ENCODE measurements around the gene ENKD1. TPM values are rescaled to one million over a fixed set of nuclear protein-coding genes. Genes with fewer than 3 reads are reported as not detected.

ENKD1 gene
- total RNA-seq, 2 donors from 2014 or later: 9.2 to 12.3 TPM

GRCh38 chr16:67673712-67674580 lies 7.4 kb upstream of the ENKD1 start:
- TF ChIP-seq CTCF (IDR thresholded peaks at IDR 0.05): no peak
- no peak overlapping the region for H3K4me3 ChIP-seq
- peaks cover 0 to 29% of the 10 kb centered on the region in 2 donors for H3K4me1 ChIP-seq
- no peaks in the 10 kb centered on the region for H3K36me3 ChIP-seq
- no peaks in the 10 kb centered on the region for H3K9me3 ChIP-seq
- H3K27me3 ChIP-seq: no peaks in the 10 kb centered on the region
- DNase-seq (ENCODE audit: low spot score): peak; percentile 83
- peak overlapping the region; percentile 59 to 72 for H3K27ac ChIP-seq

GRCh38 chr16:67672739-67673662 lies 6.5 kb upstream of the ENKD1 start:
- H3K4me1 ChIP-seq: peaks cover 0 to 32% of the 10 kb centered on the region in 2 donors
- H3K36me3 ChIP-seq: no peaks in the 10 kb centered on the region
- no peaks in the 10 kb centered on the region for H3K9me3 ChIP-seq
- peak; percentile 84 for DNase-seq (ENCODE audit: low spot score)
- TF ChIP-seq CTCF (IDR thresholded peaks at IDR 0.05): peak; percentile 45 to 78
- no peaks in the 10 kb centered on the region for H3K27me3 ChIP-seq
- no peak overlapping the region for H3K4me3 ChIP-seq
- peak overlapping the region; percentile 59 to 72 for H3K27ac ChIP-seq

GRCh38 chr16:67672306-67672705 lies 5.8 kb upstream of the ENKD1 start:
- H3K36me3 ChIP-seq: no peaks in the 10 kb centered on the region
- no peak overlapping the region for H3K27ac ChIP-seq
- no peak for DNase-seq (ENCODE audit: low spot score)
- H3K4me1 ChIP-seq: peaks cover 0 to 39% of the 10 kb centered on the region in 2 donors
- no peaks in the 10 kb centered on the region for H3K9me3 ChIP-seq
- H3K4me3 ChIP-seq: no peak overlapping the region
- no peak for TF ChIP-seq CTCF (IDR thresholded peaks at IDR 0.05)
- no peaks in the 10 kb centered on the region for H3K27me3 ChIP-seq

- DNase-seq (ENCODE audit: low spot score): no peak
- Histone ChIP-seq H3K9me3 (no peaks in the 10 kb centered on the region), H3K27me3 (no peaks in the 10 kb centered on the region), H3K4me1 (peaks cover 0 to 52% of the 10 kb centered on the region in 2 donors), H3K4me3 (no peak overlapping the region), H3K27ac (no peak overlapping the region), H3K36me3 (no peaks in the 10 kb centered on the region)
- no peak for TF ChIP-seq CTCF (IDR thresholded peaks at IDR 0.05)
These were observed 3.0 kb upstream of the ENKD1 start for GRCh38 chr16:67669499-67670101.

GRCh38 chr16:67668495-67669157 lies 2.1 kb upstream of the ENKD1 start:
- no peaks in the 10 kb centered on the region for H3K9me3 ChIP-seq
- H3K4me3 ChIP-seq: no peak overlapping the region
- H3K27me3 ChIP-seq: no peaks in the 10 kb centered on the region
- H3K4me1 ChIP-seq: peaks cover 0 to 43% of the 10 kb centered on the region in 2 donors
- no peak overlapping the region for H3K27ac ChIP-seq
- no peak for DNase-seq (ENCODE audit: low spot score)
- no peaks in the 10 kb centered on the region for H3K36me3 ChIP-seq
- no peak for TF ChIP-seq CTCF (IDR thresholded peaks at IDR 0.05)
